HepG2 (cell line): ENCODE measurements around the gene CYP46A1. TPM values are rescaled to one million over a fixed set of nuclear protein-coding genes. Genes with fewer than 3 reads are reported as not detected.

ENCODE experiments used
- ATAC-seq: fragments of 200-7000 bp; cut with Tn5 transposase; 3 replicates; pipeline ENCODE4 v1.9.1; 2020; ENCODE audit warnings: mild to moderate bottlenecking, moderate library complexity
- BruUV-seq: library from RNA; stranded (reverse); fragments of 400-500 nt; replicated peaks from 2 replicates; lab custom pipeline; 2021; lab: Mats Ljungman, UMichigan
- CTCF ChIA-PET: fragments of 300-600 bp; formaldehyde crosslinking; extraction: SDS; loops from one replicate; lab custom pipeline; 2021; ENCODE audit warnings: low total read pairs, inconsistent platforms, low intra/inter-chr PET ratio; lab: Yijun Ruan, JAX
- POLR2A ChIA-PET: fragments of 350-600 bp; sonication (Branson Sonifier 250); formaldehyde crosslinking; loops from one replicate; lab custom pipeline; 2020; ENCODE audit warnings: antibody characterized with exemption, inconsistent platforms; lab: Yijun Ruan, JAX
- DNase-seq: peaks from one replicate; pipeline ENCODE4 v3.0.0-alpha.2; 2015; ENCODE audit warnings: low spot score
- FAIRE-seq: peaks from 3 replicates; lab custom pipeline; 2011; peaks lifted over from hg19 to GRCh38; lab: Jason Lieb, UNC
- H2AFZ ChIP-seq: one replicate; pipeline ENCODE4 v1.6.1; 2011; ENCODE audit warnings: low read length, inconsistent platforms
- H3K27ac ChIP-seq: fragments of 300-600 bp; 3 replicates; pipeline ENCODE4 v1.8.0; 2011; ENCODE audit warnings: mixed run types, mild to moderate bottlenecking, mixed read lengths, low read length, inconsistent platforms; ENCODE audit not compliant: insufficient read depth; ENCODE audit errors: extremely low read length
- H3K27me3 ChIP-seq, 2 experiments: fragments of 200-600 bp in 1 of 2; 2 replicates in 1 of 2; 3 replicates in 1 of 2; pipeline versions ENCODE4 v1.6.0 to v1.8.0; 2011; ENCODE audit warnings: low read length in 2 of 2, mild to moderate bottlenecking in 2 of 2, moderate library complexity in 2 of 2, inconsistent platforms in 1 of 2; ENCODE audit not compliant: insufficient read depth in 2 of 2, control insufficient read depth in 1 of 2
- H3K36me3 ChIP-seq, 2 experiments: fragments of 200-600 bp in 1 of 2; replicated peaks in 1 of 2; 2 replicates in 1 of 2; 3 replicates in 1 of 2; pipeline versions ENCODE4 v1.5.1 to v1.8.0; 2011; ENCODE audit warnings: low read length in 2 of 2, inconsistent platforms in 1 of 2; ENCODE audit not compliant: insufficient read depth in 2 of 2, control insufficient read depth in 1 of 2
- H3K4me1 ChIP-seq: 2 replicates; pipeline ENCODE4 v1.5.1; 2012; ENCODE audit warnings: low read length, inconsistent platforms; ENCODE audit not compliant: insufficient read depth
- H3K4me2 ChIP-seq: 2 replicates; pipeline ENCODE4 v1.6.0; 2011; ENCODE audit warnings: low read depth, low read length, inconsistent platforms
- H3K4me3 ChIP-seq, 3 experiments: fragments of 200-600 bp in 1 of 3; sonication (generic), shearing (Covaris generic) in 1 of 3; replicated peaks in 1 of 3; 2 replicates each; pipeline ENCODE4 v1.5.1; 2011 to 2016; ENCODE audit warnings: low read length in 3 of 3, inconsistent platforms in 2 of 3, low read depth in 2 of 3, mild to moderate bottlenecking in 2 of 3, control low read depth in 1 of 3, mixed read lengths in 1 of 3; ENCODE audit not compliant: insufficient read depth in 1 of 3
- H3K79me2 ChIP-seq: one replicate; pipeline ENCODE4 v1.6.1; 2011; ENCODE audit warnings: low read length, inconsistent platforms; ENCODE audit not compliant: insufficient read depth
- H3K9ac ChIP-seq: 2 replicates; pipeline ENCODE4 v1.6.0; 2011; ENCODE audit warnings: mild to moderate bottlenecking, low read depth, low read length, inconsistent platforms; ENCODE audit not compliant: insufficient read depth
- H3K9me3 ChIP-seq: 2 replicates; pipeline ENCODE4 v1.5.1; 2012; ENCODE audit warnings: mild to moderate bottlenecking, low read length
- H4K20me1 ChIP-seq: 2 replicates; pipeline ENCODE4 v1.6.0; 2011; ENCODE audit warnings: inconsistent platforms, mild to moderate bottlenecking, low read length, moderate library complexity; ENCODE audit not compliant: insufficient read depth
- GFI1 ChIP-seq: sonication (generic); formaldehyde crosslinking; IDR thresholded peaks from 2 replicates; pipeline ENCODE4 v1.5.0; 2020; ENCODE audit warnings: missing genetic modification reagents, mild to moderate bottlenecking, borderline replicate concordance
- HBP1 ChIP-seq: IDR thresholded peaks from 2 replicates; pipeline ENCODE4 v1.6.1; 2016; ENCODE audit warnings: low read depth, control low read depth
- IRX3 ChIP-seq: sonication (generic); formaldehyde crosslinking; IDR thresholded peaks from 2 replicates; pipeline ENCODE4 v1.8.1; 2023; ENCODE audit warnings: mild to moderate bottlenecking, low read depth, missing genetic modification reagents, borderline replicate concordance
- MAFG ChIP-seq: sonication (generic); formaldehyde crosslinking; IDR thresholded peaks from 2 replicates; pipeline ENCODE4 v1.5.1; 2020; ENCODE audit warnings: mild to moderate bottlenecking, missing genetic modification reagents
- MIXL1 ChIP-seq: IDR thresholded peaks from 2 replicates; pipeline ENCODE4 v1.6.1; 2016
- PCBP2 ChIP-seq: fragments of 200-400 bp; formaldehyde crosslinking; optimal IDR thresholded peaks from 2 replicates; pipeline ENCODE3; 2018; ENCODE audit warnings: low read length, low read depth; ENCODE audit not compliant: poor library complexity, severe bottlenecking
- SMAD1 ChIP-seq: sonication (generic); formaldehyde crosslinking; IDR thresholded peaks from 2 replicates; pipeline ENCODE4 v1.4.0; 2020; ENCODE audit warnings: missing genetic modification reagents, low read depth, mild to moderate bottlenecking, borderline replicate concordance
- SP140L ChIP-seq: sonication (generic); formaldehyde crosslinking; IDR thresholded peaks from 2 replicates; pipeline ENCODE4 v1.4.0; 2020; ENCODE audit warnings: missing genetic modification reagents, borderline replicate concordance
- TOE1 ChIP-seq: sonication (generic); formaldehyde crosslinking; IDR thresholded peaks from 2 replicates; pipeline ENCODE4 v1.4.0; 2020; ENCODE audit warnings: mild to moderate bottlenecking, missing genetic modification reagents
- ZBTB2 ChIP-seq: sonication (generic); formaldehyde crosslinking; IDR thresholded peaks from 2 replicates; pipeline ENCODE4 v1.8.0; 2022; ENCODE audit warnings: low read depth, missing genetic modification reagents
- ZMYM3 ChIP-seq: sonication (generic); formaldehyde crosslinking; IDR thresholded peaks from 2 replicates; pipeline ENCODE4 v1.5.1; 2020; ENCODE audit warnings: mild to moderate bottlenecking, missing genetic modification reagents
- ZNF296 ChIP-seq: sonication (generic); formaldehyde crosslinking; conservative IDR thresholded peaks from 2 replicates; pipeline ENCODE4 v1.5.0; 2020; ENCODE audit warnings: mild to moderate bottlenecking, missing genetic modification reagents
- ZNF326 ChIP-seq: sonication (generic); formaldehyde crosslinking; IDR thresholded peaks from 2 replicates; pipeline ENCODE4 v1.4.0; 2020; ENCODE audit warnings: missing genetic modification reagents, borderline replicate concordance
- ZNF343 ChIP-seq: sonication (generic); formaldehyde crosslinking; IDR thresholded peaks from 2 replicates; pipeline ENCODE4 v1.4.0; 2020; ENCODE audit warnings: mild to moderate bottlenecking, missing genetic modification reagents
- ZNF644 ChIP-seq: IDR thresholded peaks from 2 replicates; pipeline ENCODE4 v1.6.1; 2016; ENCODE audit warnings: low read depth
- ZNF724P ChIP-seq: sonication (generic); formaldehyde crosslinking; IDR thresholded peaks from 2 replicates; pipeline ENCODE4 v1.8.0; 2022; ENCODE audit warnings: missing genetic modification reagents, borderline replicate concordance
- WGBS: methylation state at CpG from one replicate; pipeline ENCODE4 v1.1.6; 2017; ENCODE audit warnings: low lambda C conversion rate; 5-methylcytosine and 5-hydroxymethylcytosine counted together
- in situ Hi-C: cut with HindIII; loops from 2 replicates; pipeline ENCODE4 v1.10.0; 2017; ENCODE audit warnings: low pct_unique_long_range_greater_than_20kb; ENCODE audit not compliant: extremely low pct_ligation_motif_present
- intact Hi-C: fragments of 100-400 bp; cut with micrococcal nuclease; formaldehyde crosslinking; loops from one replicate; pipeline ENCODE4 v1.10.0; 2022; ENCODE audit not compliant: unreplicated experiment
- polyA plus RNA-seq, 8 experiments: library from polyadenylated mRNA; depleted of rRNA in 3 of 8; stranded (reverse) in 7 of 8; unstranded in 1 of 8; fragments of >200 nt; fragmentation: Illumina TruSeq in 4 of 8; extraction: Trizol in 4 of 8; gene quantifications; 2 replicates each; pipeline versions ENCODE4 v1.2.1 to v1.2.3, GENCODE V29; 2011 to 2016; ENCODE audit warnings: low read depth in 4 of 8, missing spikeins in 1 of 8, mixed read lengths in 1 of 8; ENCODE audit not compliant: insufficient read depth in 1 of 8
- total RNA-seq, 5 experiments: library from RNA; depleted of rRNA; stranded (reverse); fragments of >200 nt; fragmentation: Illumina TruSeq; extraction: Trizol; gene quantifications; 2 replicates each; pipeline ENCODE4 v1.2.3, GENCODE V29; 2016; ENCODE audit warnings: low read depth in 1 of 5

Gene CYP46A1
- total and polyA plus RNA-seq, 2 of the 13 experiments (the other 11 are each of a cell fraction or from before 2014, with no cell fraction given), result not detected

GRCh38 chr14:99769123-99769522 is 85.0 kb downstream of the CYP46A1 start:
- POLR2A ChIA-PET, result no interaction called here
- in situ Hi-C loops (no loop called here), intact Hi-C loops (no loop called here)
- 90% methylated on average over 2 of the region's 6 CpGs for WGBS
- H3K36me3 ChIP-seq, result no peaks in the 10 kb centered on the region
- ATAC-seq (no peak), FAIRE-seq (no peak), DNase-seq (no peak)
- no peak overlapping the region for H3K4me2 ChIP-seq
- H4K20me1 ChIP-seq, result no peaks in the 10 kb centered on the region
- CTCF ChIA-PET, result no interaction called here
- no peak overlapping the region for H3K9ac ChIP-seq
- no peak overlapping the region for H2AFZ ChIP-seq
- H3K27ac ChIP-seq, result no peak overlapping the region
- BruUV-seq, result no TSS peak
- TF ChIP-seq ZNF724P (CRISPR knock-in tag) (no peak), TOE1 (CRISPR knock-in tag) (no peak), HBP1 (CRISPR knock-in tag) (no peak), ZMYM3 (CRISPR knock-in tag) (no peak), PCBP2 (no peak), IRX3 (no peak), GFI1 (CRISPR knock-in tag) (no peak), ZNF326 (no peak), ZNF296 (CRISPR knock-in tag) (no peak), MIXL1 (CRISPR knock-in tag) (no peak), ZBTB2 (CRISPR knock-in tag) (no peak), SP140L (CRISPR knock-in tag) (no peak), SMAD1 (CRISPR knock-in tag) (no peak), ZNF343 (CRISPR knock-in tag) (no peak), ZNF644 (CRISPR knock-in tag) (no peak), MAFG (CRISPR knock-in tag) (no peak)
- H3K4me3 ChIP-seq, result no peak overlapping the region
- no peaks in the 10 kb centered on the region for H3K9me3 ChIP-seq
- H3K27me3 ChIP-seq, result peaks cover 0 to 4% of the 10 kb centered on the region in 2 experiments; a peak in 2 of 5 replicates
- no peaks in the 10 kb centered on the region for H3K79me2 ChIP-seq
- no peaks in the 10 kb centered on the region for H3K4me1 ChIP-seq
